ENCODE measurements around the gene DNM1.

DNM1 gene

DNA sequence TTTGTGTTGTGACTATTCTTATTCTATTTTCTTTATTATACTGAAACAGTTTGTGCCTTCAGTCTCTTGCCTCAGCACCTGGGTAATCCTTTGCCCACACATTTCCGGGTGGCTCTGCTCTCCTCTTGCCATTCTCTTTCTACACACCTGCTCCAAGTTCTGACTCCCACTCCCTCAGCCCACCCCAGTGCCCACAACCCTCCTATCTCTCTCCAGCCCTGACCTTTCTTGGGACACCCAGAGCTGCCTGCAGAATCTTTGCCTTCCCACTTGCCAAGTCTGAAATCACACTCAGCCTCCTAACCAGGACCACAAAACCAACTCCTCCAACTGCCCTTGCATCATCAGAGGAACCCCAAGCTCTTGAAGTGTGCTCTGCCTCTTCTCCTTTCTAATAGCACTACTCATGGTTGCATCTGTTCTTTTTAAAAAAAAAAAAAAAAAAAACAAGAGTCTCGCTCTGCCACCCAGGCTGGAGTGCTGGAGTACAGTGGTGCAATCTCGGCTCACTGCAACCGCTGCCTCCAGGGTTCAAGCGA is 77.0 kb downstream of the DNM1 start:
- DNase-seq = no peak

- no peak for DNase-seq
These were observed 79.3 kb downstream of the DNM1 start for GRCh38 chr9:128282500-128282899.

- DNase-seq = no peak
These were observed 82.0 kb downstream of the DNM1 start for GRCh38 chr9:128285033-128285784.

DNA sequence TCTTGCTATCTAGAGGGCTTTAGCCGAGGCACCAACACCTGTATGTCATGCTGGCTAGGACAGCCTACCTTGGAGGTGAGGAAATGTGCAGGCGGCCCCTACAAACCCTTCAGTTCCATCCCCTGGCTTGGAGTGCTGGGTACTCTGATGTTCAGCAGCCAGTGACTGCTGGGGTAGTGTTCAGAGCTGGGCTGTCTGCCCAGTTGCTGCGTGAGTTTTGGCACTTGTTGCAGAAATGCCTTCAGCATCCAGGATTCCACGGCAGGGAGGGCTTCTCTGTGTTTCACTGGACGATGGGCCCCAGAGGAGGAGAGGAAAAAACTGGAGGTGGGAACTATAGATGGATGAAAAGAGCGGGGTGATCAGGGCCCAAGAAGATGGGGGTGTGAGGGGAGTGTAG is 83.3 kb downstream of the DNM1 start:
- DNase-seq = no peak

GRCh38 chr9:128288273-128289004 is 85.3 kb downstream of the DNM1 start:
- DNase-seq = no peak

DNA sequence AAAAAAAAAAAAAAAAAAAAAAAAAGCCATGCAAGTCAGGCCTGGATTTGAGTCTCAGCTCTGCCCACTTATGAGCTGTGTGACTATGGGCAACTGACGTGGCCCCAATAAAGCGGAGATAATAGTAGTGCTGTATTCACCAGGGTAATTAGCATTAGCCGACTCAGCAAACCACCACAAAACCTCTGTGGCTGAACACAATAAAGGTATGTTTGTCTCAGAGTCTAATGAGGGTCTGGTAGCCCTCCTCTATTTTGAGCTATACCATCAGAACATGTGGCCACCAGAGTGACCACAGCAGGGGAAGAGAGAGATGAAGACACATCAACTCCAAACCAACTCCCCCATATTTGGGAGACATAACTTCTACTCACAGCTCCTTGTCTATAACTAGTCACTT is 88.8 kb downstream of the DNM1 start:
- no peak for DNase-seq

GRCh38 chr9:128293091-128293490 is 89.9 kb downstream of the DNM1 start:
- DNase-seq = no peak

- no peak for DNase-seq
These were observed 91.0 kb downstream of the DNM1 start for GRCh38 chr9:128294142-128294541.

GRCh38 chr9:128296340-128297220 is 93.4 kb downstream of the DNM1 start:
- no peak for DNase-seq

- no peak for DNase-seq
These were observed 94.1 kb downstream of the DNM1 start for GRCh38 chr9:128297221-128297773.

DNA sequence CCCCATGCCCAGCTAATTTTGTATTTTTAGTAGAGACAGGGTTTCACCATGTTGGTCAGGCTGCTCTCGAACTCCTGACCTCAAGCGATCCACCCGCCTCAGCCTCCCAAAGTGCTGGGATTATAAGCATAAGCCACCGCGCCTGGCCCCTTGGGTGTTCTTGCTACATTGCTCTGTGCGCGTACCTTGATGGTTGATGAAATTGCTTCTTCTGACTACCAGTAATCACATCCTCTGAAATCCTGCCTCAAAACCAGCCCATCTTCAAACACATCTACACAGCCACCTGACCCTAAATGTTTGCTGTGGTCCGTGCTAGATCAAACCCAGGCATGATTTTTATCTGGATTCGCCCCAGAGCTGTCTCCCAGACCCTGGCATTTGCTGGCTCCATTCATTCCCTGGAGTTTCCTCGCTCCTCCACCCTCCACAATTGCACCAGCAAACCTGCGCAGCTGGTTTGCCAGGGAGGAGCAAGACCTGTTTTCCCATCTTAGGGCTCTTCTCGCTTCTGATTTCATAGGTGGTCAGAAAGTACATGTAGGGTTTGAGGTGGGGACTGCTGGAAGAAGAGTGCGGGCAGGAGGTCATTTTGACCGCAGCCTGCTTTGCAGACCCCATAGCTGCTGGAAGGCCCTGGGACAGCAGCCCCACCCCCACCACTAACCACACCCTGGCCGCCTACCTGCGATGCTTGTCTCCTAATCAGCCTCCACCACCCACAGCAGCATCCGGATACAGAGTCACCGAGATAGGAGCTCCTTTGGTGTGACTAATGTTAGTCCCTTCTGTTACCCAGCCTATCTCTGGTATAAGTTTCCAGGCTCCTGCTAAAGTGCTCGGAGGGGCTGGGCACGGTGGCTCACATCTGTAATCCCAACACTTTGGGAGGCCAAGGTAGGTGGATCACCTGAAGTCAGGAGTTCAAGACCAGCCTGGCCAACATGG is 95.6 kb downstream of the DNM1 start:
- no peak for DNase-seq

DNA sequence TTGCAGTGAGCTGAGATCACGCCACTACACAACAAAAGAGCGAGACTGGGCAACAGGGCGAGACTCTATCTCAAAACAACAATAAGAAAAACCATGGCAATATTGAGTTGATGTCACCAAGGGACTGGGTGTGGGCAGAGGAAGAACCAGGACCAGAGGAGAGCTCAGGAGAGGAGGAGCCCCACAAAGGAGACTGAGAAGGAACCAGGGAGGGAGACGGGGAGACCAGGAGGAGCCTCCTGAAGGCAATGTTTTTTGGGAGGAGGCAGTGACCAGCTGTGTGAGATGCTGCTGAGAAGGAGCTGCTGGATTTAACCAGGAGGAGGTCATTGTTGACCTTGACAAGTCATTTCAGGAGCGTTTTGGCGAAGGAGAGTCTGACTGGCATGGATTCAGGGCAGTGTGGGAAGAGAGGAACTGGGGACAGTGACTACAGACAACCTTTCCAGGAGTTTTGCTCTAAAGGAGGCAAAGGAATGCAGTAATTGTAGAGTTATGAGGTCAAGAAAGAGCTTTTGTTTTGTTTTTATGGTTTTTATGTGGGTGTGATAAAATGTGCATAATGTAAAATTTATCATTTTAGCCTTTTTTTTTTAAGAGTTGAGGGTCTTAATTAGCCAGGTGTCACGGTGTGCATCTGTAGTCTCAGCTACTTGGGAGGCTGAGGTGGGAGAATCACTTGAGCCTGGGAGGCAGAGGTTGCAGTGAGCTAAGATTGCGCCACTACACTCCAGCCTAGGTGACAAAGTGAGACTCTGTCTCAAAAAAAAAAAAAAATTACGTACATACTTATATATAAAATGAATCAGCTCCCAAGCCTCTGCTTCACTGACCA is 101.2 kb downstream of the DNM1 start:
- DNase-seq = no peak
